HG03103 (cell line): Measurements from ENCODE around the gene CORO7.
"Not testable (repeated sequence)": the region's sequence is repeated elsewhere in the genome, so short reads cannot be mapped to it uniquely, and the experiment has no call there.

Experiments
- ATAC-seq: cut with Tn5 transposase; IDR thresholded peaks from one replicate; pipeline ENCODE4 v1.9.1; 2021; ENCODE audit warnings: low read depth; ENCODE audit not compliant: unreplicated experiment

Gene CORO7

GRCh38 chr16:4358831-4359561, 57.4 kb downstream of the CORO7 start:
- no peak for ATAC-seq

GRCh38 chr16:4358236-4358635, 58.2 kb downstream of the CORO7 start:
- ATAC-seq: no peak

GRCh38 chr16:4356820-4357219, 59.6 kb downstream of the CORO7 start:
- no peak for ATAC-seq

GRCh38 chr16:4354512-4355409, 61.6 kb downstream of the CORO7 start:
- ATAC-seq: no peak

- ATAC-seq: no peak
Measured at GRCh38 chr16:4353675-4354074, 62.7 kb downstream of the CORO7 start.

GRCh38 chr16:4352843-4353242, 63.6 kb downstream of the CORO7 start:
- ATAC-seq: no peak

GRCh38 chr16:4351880-4352279, 64.5 kb downstream of the CORO7 start:
- no peak for ATAC-seq

GRCh38 chr16:4350787-4351659, 65.4 kb downstream of the CORO7 start, which contains the start of gene PAM16:
Gene PAM16 (minus strand): TSS chr16:4351321. CDS start chr16:4351234, 87 bp downstream.
- peak; percentile 91 for ATAC-seq

GRCh38 chr16:4350365-4350786, 66.0 kb downstream of the CORO7 start:
- no peak for ATAC-seq

GRCh38 chr16:4349332-4349731, 67.1 kb downstream of the CORO7 start:
- no peak for ATAC-seq

GRCh38 chr16:4347765-4348509, 68.5 kb downstream of the CORO7 start:
- no peak for ATAC-seq

GRCh38 chr16:4347010-4347409, 69.4 kb downstream of the CORO7 start:
- ATAC-seq: no peak

- ATAC-seq: no peak
Measured at GRCh38 chr16:4345836-4346781, 70.3 kb downstream of the CORO7 start.

- ATAC-seq: no peak
Measured at GRCh38 chr16:4344983-4345835, 71.2 kb downstream of the CORO7 start.

GRCh38 chr16:4344300-4344982, 72.0 kb downstream of the CORO7 start:
- ATAC-seq: not testable (repeated sequence)

GRCh38 chr16:4342866-4343744, 73.3 kb downstream of the CORO7 start:
- no peak for ATAC-seq
